ENCODE data around the gene HOXA3.

Gene HOXA3

DNA sequence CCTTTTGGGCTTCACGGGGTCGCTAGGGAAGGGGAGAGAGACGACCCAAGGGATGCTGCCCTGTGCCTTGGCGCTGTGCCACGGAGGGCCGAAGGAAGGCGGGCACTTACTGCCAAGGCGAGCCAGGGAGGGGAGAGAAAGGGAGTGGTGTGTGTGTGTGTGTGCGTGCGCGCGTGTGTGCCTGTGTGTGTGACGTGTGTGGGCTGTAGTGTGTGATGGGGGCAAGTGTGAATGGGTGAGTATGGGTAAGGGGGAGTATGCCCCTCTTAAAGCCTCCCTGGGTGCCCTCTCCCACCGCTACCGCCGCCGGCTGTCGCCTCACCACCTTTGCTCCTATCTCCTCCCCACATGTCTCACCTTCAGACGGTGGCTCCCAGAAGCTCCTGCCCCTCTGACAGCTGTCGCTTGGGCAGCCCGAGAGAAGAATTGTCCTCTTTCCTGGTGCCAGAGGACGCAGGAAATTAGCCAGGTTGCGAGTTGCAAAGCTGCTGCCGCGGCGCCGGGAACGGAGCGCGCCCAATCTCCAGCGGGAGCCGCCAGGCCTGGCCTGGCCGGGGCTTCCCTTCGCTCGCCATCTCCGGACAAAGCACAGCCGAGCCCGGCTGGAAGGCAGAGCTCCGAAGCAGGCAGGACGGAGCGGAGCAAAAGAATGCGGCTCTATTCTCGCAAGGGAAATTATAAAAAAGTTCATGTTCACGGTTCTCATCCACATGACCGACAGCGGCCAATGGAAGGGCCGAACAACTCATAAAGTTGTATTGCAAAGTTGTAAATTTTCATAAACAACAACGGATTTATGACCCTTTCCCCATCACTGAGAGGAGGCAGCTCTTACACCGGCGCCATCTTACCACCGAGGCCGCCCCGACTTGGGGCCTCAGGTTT is at the start of gene HOXA3:
TSS of gene HOXA3 (minus strand) at position 653 of the 885 bp plus-strand sequence. CDS start 41,943 bp downstream, outside the sequence.
- no peaks in the 10 kb centered on the region for H3K36me3 Mint-ChIP-seq (ENCODE audit: low read depth)
- H3K4me1 Mint-ChIP-seq (ENCODE audit: low read depth) = peaks cover 61% of the 10 kb centered on the region
- H3K27me3 Mint-ChIP-seq = peaks cover 98% of the 10 kb centered on the region
- peak within 1 kb of the TSS; percentile 7 for H3K27ac Mint-ChIP-seq
- intact Hi-C loops (cut with micrococcal nuclease) = loop anchor here (10.0 kb wide), 1 partner anchor 57 kb away; the partner anchor contains the start of gene HOXA1
- no peaks in the 10 kb centered on the region for H3K9me3 Mint-ChIP-seq
- H3K4me3 Mint-ChIP-seq = peak within 1 kb of the TSS; percentile 70

DNA sequence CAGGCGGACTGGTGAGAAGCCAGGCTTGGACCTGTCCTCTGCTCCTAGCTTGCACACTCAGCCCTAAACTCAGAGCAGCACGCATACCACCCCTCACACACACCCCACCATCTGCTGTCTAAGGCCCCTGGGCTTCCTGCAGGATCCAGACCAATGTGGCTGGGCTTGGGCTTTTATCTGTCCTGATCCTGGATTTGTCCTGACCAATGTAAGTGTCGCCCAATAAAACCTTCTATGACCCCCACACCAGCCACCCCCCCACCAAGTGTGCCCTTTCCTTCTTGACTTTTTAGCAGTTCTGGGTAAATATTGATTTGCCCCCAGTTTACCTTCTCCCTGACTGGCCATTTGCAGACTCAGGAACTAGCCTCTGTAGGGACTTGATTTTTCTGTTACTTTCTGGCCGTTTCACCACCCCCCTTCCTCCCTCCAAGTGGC is 49.2 kb upstream of the HOXA3 start:
- peak overlapping the region; percentile 12 for H3K27ac Mint-ChIP-seq
- intact Hi-C loops (cut with micrococcal nuclease) = no loop called here
- H3K4me1 Mint-ChIP-seq (ENCODE audit: low read depth) = peaks cover 74% of the 10 kb centered on the region
- no peaks in the 10 kb centered on the region for H3K9me3 Mint-ChIP-seq
- H3K4me3 Mint-ChIP-seq = peak overlapping the region; percentile 60
- peaks cover 88% of the 10 kb centered on the region for H3K27me3 Mint-ChIP-seq
- H3K36me3 Mint-ChIP-seq (ENCODE audit: low read depth) = no peaks in the 10 kb centered on the region

DNA sequence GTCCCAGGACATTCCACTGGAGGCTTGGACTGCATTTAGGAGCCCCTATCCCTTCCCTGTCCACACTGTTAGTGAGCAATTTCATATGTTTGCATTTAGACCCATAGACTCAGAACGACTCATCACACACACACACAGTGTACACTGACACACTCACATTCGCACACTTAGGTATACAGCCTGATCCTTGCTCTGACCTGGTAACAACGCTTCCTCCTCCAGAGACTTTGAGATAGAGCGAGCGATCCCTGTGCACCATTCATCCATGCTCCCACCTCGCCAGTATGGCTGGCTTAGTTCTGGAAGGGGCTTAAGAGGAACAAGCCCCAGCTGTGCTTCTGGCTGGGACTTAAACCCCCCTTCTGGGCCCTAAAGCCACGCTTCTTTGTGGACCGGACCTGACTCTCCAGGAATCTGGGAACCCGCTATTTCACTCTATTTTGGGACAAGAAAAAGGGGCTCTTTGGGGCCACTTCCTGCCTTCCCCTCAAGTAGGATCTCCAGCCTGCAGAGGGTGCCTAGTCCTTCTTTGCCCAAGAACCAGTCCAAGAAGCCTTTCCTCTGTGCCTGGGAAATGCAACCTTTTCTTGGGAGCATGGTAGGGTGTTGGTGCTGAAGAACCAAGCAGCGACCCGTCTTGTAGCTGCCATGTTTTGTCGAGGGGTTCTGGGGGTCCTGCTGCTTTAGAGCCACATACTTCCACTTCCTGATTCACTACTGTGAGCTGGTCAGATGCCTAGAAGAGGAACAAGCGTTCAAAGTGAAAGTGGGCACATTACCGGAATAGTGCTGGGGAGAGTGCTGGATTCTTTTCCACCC is 48.6 kb upstream of the HOXA3 start:
- peaks cover 85% of the 10 kb centered on the region for H3K27me3 Mint-ChIP-seq
- peak overlapping the region; percentile 60 for H3K4me3 Mint-ChIP-seq
- H3K9me3 Mint-ChIP-seq = no peaks in the 10 kb centered on the region
- intact Hi-C loops (cut with micrococcal nuclease) = no loop called here
- H3K4me1 Mint-ChIP-seq (ENCODE audit: low read depth) = peaks cover 70% of the 10 kb centered on the region
- H3K27ac Mint-ChIP-seq = no peak overlapping the region
- H3K36me3 Mint-ChIP-seq (ENCODE audit: low read depth) = no peaks in the 10 kb centered on the region

DNA sequence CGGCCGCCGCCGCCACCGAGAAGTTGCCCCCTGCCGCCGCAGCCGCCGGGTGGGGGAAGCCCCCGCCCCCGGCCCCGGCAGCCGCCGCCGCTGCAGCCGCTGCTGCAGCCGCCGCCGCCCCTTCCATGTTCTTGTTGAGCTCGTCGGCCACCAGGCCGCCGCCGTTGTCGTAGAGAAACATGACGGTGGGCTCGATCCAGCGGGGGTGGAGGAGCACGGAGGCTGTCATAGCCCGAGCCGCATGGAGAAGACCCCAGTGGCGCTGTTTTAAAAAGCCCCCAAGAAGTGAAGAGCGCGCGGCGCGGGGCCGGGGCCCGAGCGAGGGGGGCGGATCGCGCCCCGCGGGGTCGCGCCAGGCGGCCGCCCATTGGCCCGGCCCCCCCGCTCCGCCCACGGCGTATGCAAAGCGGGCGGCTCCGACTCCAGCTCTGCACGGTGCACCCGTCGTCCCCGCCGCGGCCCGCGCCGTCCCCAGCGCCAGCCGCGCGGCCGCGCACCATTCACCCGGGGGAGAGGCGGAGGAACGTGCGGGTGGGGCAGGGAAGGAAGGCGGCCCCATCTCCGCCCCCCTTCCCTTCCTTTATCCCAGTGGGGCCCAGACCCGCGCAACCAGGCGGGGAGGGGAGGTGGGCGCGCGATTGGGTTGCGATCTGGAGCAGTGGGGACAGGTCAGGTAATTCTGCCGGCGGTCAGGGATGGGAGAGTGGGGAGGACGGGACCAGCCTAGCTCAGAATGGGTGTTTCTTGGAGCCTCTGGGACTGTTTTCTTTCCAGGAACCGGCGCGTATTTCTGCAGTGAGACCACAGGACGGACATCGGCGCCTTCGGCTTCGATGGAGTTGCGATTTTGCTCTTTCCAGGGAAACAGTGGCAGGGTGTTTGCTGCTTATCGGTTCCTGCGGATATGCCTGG is 47.7 kb upstream of the HOXA3 start, which contains the start of gene HOXA13:
TSS of gene HOXA13 (minus strand) at position 243 of the 912 bp plus-strand sequence. CDS start at position 229, 14 bp downstream.
- H3K9me3 Mint-ChIP-seq = no peaks in the 10 kb centered on the region
- H3K27ac Mint-ChIP-seq = no peak within 1 kb of the TSS
- intact Hi-C loops (cut with micrococcal nuclease) = loop anchor here (5.0 kb wide), 2 partner anchors 572 to 822 kb away; no protein-coding TSS in a partner anchor
- peaks cover 62% of the 10 kb centered on the region for H3K4me1 Mint-ChIP-seq (ENCODE audit: low read depth)
- H3K4me3 Mint-ChIP-seq = peak within 1 kb of the TSS; percentile 80
- no peaks in the 10 kb centered on the region for H3K36me3 Mint-ChIP-seq (ENCODE audit: low read depth)
- peaks cover 82% of the 10 kb centered on the region for H3K27me3 Mint-ChIP-seq

DNA sequence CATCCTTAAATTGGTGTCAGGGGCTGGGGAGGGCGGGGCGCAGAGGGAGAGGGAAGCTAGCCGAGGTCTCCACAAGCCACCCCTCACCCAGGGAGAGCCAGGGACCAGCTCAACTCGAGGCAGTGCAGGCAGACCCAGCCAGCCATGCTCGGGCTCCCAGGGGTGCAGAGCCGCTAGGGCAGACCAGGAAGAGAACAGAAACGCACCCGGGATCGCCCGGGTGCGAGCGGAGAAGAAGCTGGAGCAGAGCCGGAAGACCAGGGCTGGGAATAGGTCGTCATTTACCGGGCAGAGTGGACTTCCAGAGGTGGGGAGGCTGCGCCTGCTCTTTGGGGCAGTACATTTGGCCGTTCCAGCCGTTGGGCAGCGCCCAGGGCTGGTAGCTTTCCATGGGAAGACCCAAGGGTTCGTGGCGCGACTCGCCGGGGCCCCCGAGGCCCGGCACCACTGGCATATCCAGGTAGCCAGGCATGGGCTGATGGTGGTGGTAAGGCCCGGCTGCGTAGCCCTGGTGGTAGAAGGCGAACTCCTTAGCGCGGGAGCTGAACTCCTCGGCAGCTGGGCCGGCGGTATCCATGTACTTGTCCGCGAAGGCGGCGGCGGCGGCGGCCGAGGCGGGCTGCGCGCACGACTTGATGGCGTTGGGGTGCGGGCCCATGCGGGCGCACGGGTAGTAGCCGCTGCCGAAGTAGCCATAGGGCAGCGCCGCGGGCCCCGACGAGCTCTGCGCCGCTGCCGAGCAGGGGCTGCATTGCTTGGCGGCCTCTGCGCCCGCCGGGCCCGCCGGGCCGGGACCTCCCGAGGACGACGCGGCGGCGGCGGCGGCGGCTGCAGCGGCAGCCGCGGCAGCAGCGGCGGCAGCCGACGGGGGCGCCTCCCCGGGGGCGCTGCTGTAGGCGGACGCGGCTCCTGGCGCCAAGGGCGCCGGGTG is 46.8 kb upstream of the HOXA3 start:
- Mint-ChIP-seq H3K36me3 (ENCODE audit: low read depth) (no peaks in the 10 kb centered on the region), H3K4me3 (peak overlapping the region; percentile 54), H3K4me1 (ENCODE audit: low read depth) (peaks cover 53% of the 10 kb centered on the region), H3K27ac (no peak overlapping the region), H3K9me3 (no peaks in the 10 kb centered on the region), H3K27me3 (peaks cover 82% of the 10 kb centered on the region)
- intact Hi-C loops (cut with micrococcal nuclease) = loop anchor here (5.0 kb wide), 2 partner anchors 573 to 823 kb away; no protein-coding TSS in a partner anchor

DNA sequence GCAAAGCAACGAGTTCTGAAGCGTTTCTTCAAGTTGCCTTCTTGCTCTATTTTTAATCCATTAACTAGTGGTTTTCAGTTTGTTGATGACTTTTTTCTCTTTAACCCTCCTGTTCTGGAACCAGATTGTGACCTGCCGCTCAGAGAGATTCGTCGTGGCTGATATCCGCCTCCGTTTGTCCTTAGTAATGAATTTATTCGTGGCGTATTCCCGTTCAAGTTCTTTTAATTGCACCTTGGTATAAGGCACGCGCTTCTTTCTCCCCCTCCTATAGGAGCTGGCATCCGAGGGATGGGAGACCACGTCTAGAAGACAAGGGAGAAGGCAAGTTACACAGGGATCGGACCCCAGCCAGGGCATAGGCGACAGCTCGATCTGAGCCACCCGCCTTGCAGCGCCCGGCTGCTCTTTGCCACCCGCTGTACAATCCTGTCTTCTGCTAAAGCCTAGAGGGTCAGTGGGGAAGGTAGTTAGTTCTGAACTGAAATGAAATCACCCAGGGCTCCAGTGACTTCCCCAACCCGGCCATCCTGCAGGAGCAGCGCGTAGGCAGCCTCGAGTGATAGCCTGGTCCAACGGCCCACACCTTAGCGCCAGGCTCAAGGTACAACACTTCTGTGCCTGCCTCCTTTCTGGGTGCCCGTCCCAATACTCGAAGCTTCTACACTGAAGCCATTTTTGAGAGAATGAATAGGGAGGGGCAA is 45.9 kb upstream of the HOXA3 start:
- H3K36me3 Mint-ChIP-seq (ENCODE audit: low read depth) = no peaks in the 10 kb centered on the region
- H3K9me3 Mint-ChIP-seq = no peaks in the 10 kb centered on the region
- intact Hi-C loops (cut with micrococcal nuclease) = loop anchor here (5.0 kb wide), 2 partner anchors 574 to 824 kb away; no protein-coding TSS in a partner anchor
- H3K4me1 Mint-ChIP-seq (ENCODE audit: low read depth) = peaks cover 48% of the 10 kb centered on the region
- no peak overlapping the region for H3K4me3 Mint-ChIP-seq
- H3K27me3 Mint-ChIP-seq = peaks cover 82% of the 10 kb centered on the region
- no peak overlapping the region for H3K27ac Mint-ChIP-seq

DNA sequence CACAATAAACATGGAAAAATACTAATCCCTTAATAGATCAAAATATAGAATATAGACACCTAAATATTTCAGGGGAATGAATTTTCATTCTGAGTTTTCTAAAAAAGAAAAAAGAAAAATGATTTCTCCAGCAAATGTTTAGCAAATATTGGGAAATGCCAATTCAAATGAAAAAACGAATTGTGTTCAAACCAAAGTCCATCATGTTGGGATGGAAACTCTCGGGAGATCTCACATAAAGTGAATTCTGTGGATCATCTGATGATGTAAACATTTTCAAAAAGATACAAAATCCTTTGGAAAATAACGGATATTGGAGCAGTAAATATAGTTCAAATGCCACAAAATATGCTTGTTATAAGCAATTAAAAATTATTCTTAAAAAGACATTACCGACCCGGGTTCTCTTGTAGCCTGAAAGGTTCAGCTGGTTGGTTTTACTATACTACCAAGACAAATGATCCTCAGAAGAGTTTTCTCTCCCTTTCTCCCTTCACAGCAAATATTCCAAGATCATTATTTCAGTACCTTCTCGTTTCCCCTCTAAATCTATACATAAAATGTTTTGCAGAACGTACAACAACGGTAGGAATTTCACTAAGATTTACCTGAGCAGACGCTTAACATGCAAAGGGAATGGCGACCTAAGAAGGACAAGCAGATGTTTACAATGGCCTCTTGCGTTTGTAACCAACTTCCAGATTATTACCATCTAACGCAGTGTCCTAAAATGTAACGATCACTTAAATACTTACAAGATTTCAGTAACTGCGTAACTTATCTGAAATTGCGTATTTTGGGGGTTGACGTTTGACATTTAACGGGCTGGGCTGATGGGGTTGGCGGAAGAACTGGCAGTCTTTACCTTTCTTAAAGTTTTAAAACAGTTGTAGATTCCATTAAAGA is 45.0 kb upstream of the HOXA3 start:
- peaks cover 48% of the 10 kb centered on the region for H3K4me1 Mint-ChIP-seq (ENCODE audit: low read depth)
- no peak overlapping the region for H3K4me3 Mint-ChIP-seq
- no peaks in the 10 kb centered on the region for H3K9me3 Mint-ChIP-seq
- intact Hi-C loops (cut with micrococcal nuclease) = loop anchor here (2.0 to 5.0 kb wide), 3 partner anchors 575 to 825 kb away; no protein-coding TSS in a partner anchor
- no peak overlapping the region for H3K27ac Mint-ChIP-seq
- peaks cover 81% of the 10 kb centered on the region for H3K27me3 Mint-ChIP-seq
- H3K36me3 Mint-ChIP-seq (ENCODE audit: low read depth) = no peaks in the 10 kb centered on the region

DNA sequence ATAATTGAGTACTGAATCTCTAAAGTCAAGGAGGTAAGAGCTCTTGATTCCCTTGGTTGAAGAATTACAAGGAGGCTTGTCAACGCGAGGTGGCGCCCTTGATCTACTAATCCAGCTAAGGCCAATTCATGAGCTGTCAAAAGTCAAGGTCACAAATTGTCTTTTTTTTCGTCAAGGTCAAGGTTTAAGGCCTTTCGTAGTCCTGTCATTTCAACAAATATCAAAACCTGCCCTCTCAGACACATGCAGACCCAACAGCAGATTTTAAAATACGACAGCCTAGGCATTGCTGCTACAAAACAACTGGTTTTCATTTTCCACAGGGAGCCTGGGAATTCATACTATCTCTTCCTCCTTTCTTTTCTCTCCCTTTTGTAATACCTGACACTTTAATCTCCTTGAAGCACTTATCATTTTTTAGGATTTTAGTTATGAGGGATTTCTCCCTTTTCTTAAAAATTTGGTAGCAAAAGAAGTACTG is 43.9 kb upstream of the HOXA3 start:
- Mint-ChIP-seq H3K27me3 (peaks cover 81% of the 10 kb centered on the region), H3K9me3 (no peaks in the 10 kb centered on the region), H3K36me3 (ENCODE audit: low read depth) (no peaks in the 10 kb centered on the region), H3K4me1 (ENCODE audit: low read depth) (peaks cover 48% of the 10 kb centered on the region), H3K27ac (no peak overlapping the region), H3K4me3 (no peak overlapping the region)
- intact Hi-C loops (cut with micrococcal nuclease) = loop anchor here (1.0 to 5.0 kb wide), 4 partner anchors 380 to 826 kb away; no protein-coding TSS in a partner anchor

DNA sequence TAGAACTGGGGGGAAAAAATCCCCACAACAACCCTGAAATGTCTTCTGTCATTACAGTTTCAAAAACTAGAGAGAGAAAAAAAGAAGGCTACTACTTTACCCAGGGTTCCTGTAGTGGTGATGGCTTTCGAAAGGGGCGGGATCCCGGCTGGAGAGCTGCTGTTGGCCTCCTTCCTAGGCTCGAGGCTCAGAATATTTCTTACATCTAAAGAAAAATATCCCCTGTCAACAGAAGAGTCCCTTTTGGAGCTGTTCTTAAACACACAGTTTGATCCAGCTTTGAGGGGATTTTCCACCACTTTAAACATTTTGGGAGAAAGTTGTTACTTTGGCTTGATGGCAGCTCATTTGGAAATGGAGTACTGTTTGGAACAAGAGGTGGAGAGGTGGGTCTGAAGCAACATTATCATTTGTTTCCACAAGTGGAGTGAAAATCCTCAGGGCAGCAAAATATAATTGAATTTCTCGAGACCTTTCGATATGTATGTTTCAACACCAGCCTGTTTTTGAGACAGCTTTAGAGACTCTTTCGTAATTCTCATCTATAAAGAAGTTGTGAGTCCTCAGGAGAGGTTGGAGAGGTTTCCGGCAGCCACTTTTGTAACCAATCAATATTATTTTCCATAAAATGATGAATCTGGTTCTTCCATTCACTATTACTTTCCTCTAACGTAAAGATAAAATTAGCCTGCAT is 42.5 kb upstream of the HOXA3 start:
- peaks cover 38% of the 10 kb centered on the region for H3K4me1 Mint-ChIP-seq (ENCODE audit: low read depth)
- no peak overlapping the region for H3K4me3 Mint-ChIP-seq
- intact Hi-C loops (cut with micrococcal nuclease) = loop anchor here (5.0 kb wide), 3 partner anchors 577 to 892 kb away; no protein-coding TSS in a partner anchor
- no peak overlapping the region for H3K27ac Mint-ChIP-seq
- H3K27me3 Mint-ChIP-seq = peaks cover 83% of the 10 kb centered on the region
- H3K9me3 Mint-ChIP-seq = no peaks in the 10 kb centered on the region
- H3K36me3 Mint-ChIP-seq (ENCODE audit: low read depth) = no peaks in the 10 kb centered on the region

DNA sequence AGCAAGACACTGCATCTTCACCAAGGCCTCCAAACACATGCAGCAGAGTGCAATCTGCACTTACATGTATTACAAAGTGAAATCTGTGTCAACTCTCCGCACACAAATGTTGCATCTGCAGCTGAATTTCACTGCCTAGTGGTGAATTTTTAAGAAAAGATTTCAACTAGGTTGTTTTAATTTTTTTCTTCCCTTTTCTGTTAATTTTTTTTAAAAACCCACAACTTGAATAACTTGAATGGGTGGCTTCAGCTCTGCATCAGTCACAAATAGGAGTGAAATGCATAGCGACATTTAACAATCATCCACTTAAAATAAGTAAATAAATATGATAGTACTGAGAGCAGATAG is 41.6 kb upstream of the HOXA3 start:
- Mint-ChIP-seq H3K4me3 (no peak overlapping the region), H3K27me3 (peaks cover 86% of the 10 kb centered on the region), H3K27ac (no peak overlapping the region), H3K9me3 (no peaks in the 10 kb centered on the region), H3K4me1 (ENCODE audit: low read depth) (peaks cover 40% of the 10 kb centered on the region), H3K36me3 (ENCODE audit: low read depth) (no peaks in the 10 kb centered on the region)
- intact Hi-C loops (cut with micrococcal nuclease) = loop anchor here (5.0 kb wide), 1 partner anchor 893 kb away; no protein-coding TSS in a partner anchor

Measured in dendritic cell treated with granulocyte-macrophage colony-stimulating factor and Interleukin-4, amounts not matched to agents 40 ng/mL and 50 ng/mL, for 4 days (primary cell).